SK-N-SH treated with all-trans-retinoic acid at 6 μM for 48 hours (cell line): ENCODE data around the gene PEX7.

Source experiments
- BACH2 ChIP-seq: fragments of 250-450 bp; sonication (Bioruptor Pico); IDR thresholded peaks from 2 replicates; pipeline ENCODE4 v1.9.0; 2021; ENCODE audit warnings: mild to moderate bottlenecking, borderline replicate concordance
- CREB5 ChIP-seq: fragments of 250-450 bp; sonication (Bioruptor Pico); IDR thresholded peaks from 2 replicates; pipeline ENCODE4 v1.5.1; 2020; ENCODE audit warnings: low read depth, mild to moderate bottlenecking, moderate library complexity
- CSRNP3 ChIP-seq: fragments of 250-450 bp; sonication (Bioruptor Pico); IDR thresholded peaks from 2 replicates; pipeline ENCODE4 v1.5.1; 2021; ENCODE audit warnings: mild to moderate bottlenecking, moderate library complexity
- ESRRG ChIP-seq: fragments of 250-450 bp; sonication (Bioruptor Pico); IDR thresholded peaks from 2 replicates; pipeline ENCODE4 v1.6.1; 2021; ENCODE audit warnings: mild to moderate bottlenecking
- ISL1 ChIP-seq: fragments of 250-450 bp; sonication (Bioruptor Pico); IDR thresholded peaks from 2 replicates; pipeline ENCODE4 v2.1.2; 2022; ENCODE audit warnings: mild to moderate bottlenecking, moderate library complexity
- OSR1 ChIP-seq: fragments of 250-450 bp; sonication (Bioruptor Pico); IDR thresholded peaks from 2 replicates; pipeline ENCODE4 v1.8.0; 2022; ENCODE audit warnings: moderate library complexity, mild to moderate bottlenecking, inconsistent platforms
- PATZ1 ChIP-seq: fragments of 250-450 bp; sonication (Bioruptor Pico); IDR thresholded peaks from 2 replicates; pipeline ENCODE4 v1.8.0; 2020; ENCODE audit warnings: mild to moderate bottlenecking, moderate library complexity, borderline replicate concordance
- RARB ChIP-seq: fragments of 250-450 bp; sonication (Bioruptor Pico); IDR thresholded peaks from 2 replicates; pipeline ENCODE4 v1.8.0; 2021; ENCODE audit warnings: mild to moderate bottlenecking, moderate library complexity
- SNAI2 ChIP-seq: fragments of 250-450 bp; sonication (Bioruptor Pico); IDR thresholded peaks from 2 replicates; pipeline ENCODE4 v1.5.0; 2020; ENCODE audit warnings: mild to moderate bottlenecking, moderate library complexity
- TCF4 ChIP-seq: fragments of 250-450 bp; sonication (Bioruptor Pico); IDR thresholded peaks from 2 replicates; pipeline ENCODE4 v1.8.0; 2021; ENCODE audit warnings: mild to moderate bottlenecking, moderate library complexity, borderline replicate concordance
- ZC3H10 ChIP-seq: fragments of 250-450 bp; sonication (Bioruptor Pico); IDR thresholded peaks from 2 replicates; pipeline ENCODE4 v1.5.1; 2021; ENCODE audit warnings: mild to moderate bottlenecking, moderate library complexity
- ZFP3 ChIP-seq: fragments of 250-450 bp; sonication (Bioruptor Pico); IDR thresholded peaks from 2 replicates; pipeline ENCODE4 v1.5.0; 2020; ENCODE audit warnings: mild to moderate bottlenecking, moderate library complexity
- ZFP30 ChIP-seq: fragments of 450-650 bp; formaldehyde crosslinking; IDR thresholded peaks from 2 replicates; pipeline ENCODE4 v1.5.0; 2022; ENCODE audit warnings: mild to moderate bottlenecking, moderate library complexity
- ZNF8 ChIP-seq: fragments of 450-650 bp; formaldehyde crosslinking; IDR thresholded peaks from 2 replicates; pipeline ENCODE4 v1.5.0; 2020; ENCODE audit warnings: mild to moderate bottlenecking, moderate library complexity

- TF ChIP-seq PATZ1 (CRISPR knock-in tag), result no peak
- no peak for TF ChIP-seq ZFP3 (CRISPR knock-in tag)
- no peak for TF ChIP-seq RARB (CRISPR knock-in tag)
- TF ChIP-seq ZFP30 (CRISPR knock-in tag), result no peak
- TF ChIP-seq OSR1 (CRISPR knock-in tag), result no peak
- TF ChIP-seq TCF4, result no peak
- TF ChIP-seq SNAI2 (CRISPR knock-in tag), result no peak
- no peak for TF ChIP-seq BACH2 (CRISPR knock-in tag)
- no peak for TF ChIP-seq ESRRG (CRISPR knock-in tag)
- no peak for TF ChIP-seq CSRNP3 (CRISPR knock-in tag)
- TF ChIP-seq ZC3H10 (CRISPR knock-in tag), result no peak
- no peak for TF ChIP-seq ZNF8
- TF ChIP-seq CREB5 (CRISPR knock-in tag), result no peak
- TF ChIP-seq ISL1, result no peak
Observed at GRCh38 chr6:136811272-136811671, 11.1 kb upstream of the PEX7 start.
